ENCODE results near the gene FXYD3. TPM values are rescaled to one million over a fixed set of nuclear protein-coding genes. Genes with fewer than 3 reads are reported as not detected.

FXYD3 gene
- total RNA-seq, 4 donors from 2014 or later = 0.38 to 2.6 TPM; not detected in 2

DNA sequence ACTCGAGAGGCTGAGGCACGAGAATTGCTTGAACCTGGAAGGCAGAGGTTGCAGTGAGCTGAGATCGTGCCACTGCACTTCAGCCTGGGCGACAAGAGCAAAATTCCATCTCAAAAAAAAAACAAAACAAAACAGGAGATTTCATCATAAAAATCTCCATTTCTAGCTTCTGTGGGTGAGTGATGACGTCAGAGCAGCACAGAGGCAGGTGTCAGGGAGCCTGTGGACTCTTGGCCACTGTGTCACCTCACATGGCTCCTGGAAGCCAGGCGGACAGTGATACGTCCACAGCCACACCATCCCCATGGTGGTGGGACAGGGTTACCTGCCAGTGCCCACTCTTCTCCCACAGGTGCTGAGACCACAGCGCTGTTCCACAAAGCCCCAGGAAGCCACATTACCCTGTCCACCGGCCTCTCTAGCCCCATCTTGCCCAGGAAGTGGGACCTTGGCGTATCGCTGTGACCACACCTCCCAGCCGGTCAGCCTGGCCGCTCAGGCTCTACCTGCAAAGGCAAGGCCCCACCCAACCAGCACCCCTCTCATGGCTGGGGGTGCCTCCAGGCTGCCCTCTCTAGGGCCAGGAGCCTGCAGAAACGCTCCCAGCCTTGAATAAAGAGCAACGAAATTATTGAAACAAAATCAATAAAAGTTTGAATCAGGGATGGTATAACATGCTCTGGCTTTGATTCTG lies 2.5 kb upstream of the FXYD3 start:
- TF ChIP-seq, protein P1, sequence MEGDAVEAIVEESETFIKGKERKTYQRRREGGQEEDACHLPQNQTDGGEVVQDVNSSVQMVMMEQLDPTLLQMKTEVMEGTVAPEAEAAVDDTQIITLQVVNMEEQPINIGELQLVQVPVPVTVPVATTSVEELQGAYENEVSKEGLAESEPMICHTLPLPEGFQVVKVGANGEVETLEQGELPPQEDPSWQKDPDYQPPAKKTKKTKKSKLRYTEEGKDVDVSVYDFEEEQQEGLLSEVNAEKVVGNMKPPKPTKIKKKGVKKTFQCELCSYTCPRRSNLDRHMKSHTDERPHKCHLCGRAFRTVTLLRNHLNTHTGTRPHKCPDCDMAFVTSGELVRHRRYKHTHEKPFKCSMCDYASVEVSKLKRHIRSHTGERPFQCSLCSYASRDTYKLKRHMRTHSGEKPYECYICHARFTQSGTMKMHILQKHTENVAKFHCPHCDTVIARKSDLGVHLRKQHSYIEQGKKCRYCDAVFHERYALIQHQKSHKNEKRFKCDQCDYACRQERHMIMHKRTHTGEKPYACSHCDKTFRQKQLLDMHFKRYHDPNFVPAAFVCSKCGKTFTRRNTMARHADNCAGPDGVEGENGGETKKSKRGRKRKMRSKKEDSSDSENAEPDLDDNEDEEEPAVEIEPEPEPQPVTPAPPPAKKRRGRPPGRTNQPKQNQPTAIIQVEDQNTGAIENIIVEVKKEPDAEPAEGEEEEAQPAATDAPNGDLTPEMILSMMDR (IDR thresholded peaks at IDR 0.05) = no peak
- DNase-seq (ENCODE audit: low spot score) (no peak), ATAC-seq (ENCODE audit: low FRiP score) (no peak)

DNA sequence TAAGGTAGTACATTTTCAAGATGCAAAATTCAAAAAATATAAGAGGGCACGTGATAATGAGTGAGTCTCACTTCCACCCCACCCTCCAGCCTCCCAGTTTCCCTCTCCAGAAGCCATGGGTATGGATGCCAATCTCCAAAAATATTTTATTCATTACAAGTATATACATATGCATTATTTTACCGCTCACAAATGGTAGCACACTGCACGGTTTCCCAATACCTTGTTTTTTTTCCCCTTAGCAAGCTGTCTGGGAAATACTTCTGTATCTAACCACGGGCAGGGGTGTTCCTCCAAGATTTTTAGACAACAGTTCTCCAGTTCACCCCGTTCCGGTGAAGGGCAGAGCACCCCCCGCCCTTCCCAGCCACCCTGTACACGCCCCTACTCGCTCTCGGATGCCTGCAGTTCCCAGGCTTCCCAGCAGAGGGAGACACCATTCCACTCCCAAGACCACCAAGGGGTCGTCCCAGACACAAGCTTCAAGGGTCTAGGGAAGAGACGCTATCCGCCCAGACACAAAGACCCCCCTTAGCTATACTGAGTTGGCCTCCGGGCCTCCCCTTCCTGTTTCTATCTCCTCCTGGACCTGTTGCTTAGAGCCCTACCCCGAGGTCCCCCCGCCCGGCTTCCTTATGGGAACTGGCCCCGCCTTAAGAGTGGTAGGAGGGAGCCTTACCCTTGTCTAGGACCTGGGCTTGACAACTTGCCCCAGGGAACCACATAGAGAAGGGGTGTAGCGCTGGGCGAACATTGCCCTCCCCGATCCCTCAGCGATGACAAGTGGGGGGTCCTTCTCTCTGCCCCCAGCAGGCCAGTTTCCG lies 1.1 kb upstream of the FXYD3 start:
- TF ChIP-seq, protein P1 (IDR thresholded peaks at IDR 0.05) = peak in 1 of 3 donors; percentile 84
- ATAC-seq (ENCODE audit: low FRiP score) (peak; percentile 81), DNase-seq (ENCODE audit: low spot score) (peak; percentile 83)

GRCh38 chr19:35116072-35116801 lies 614 bp downstream of the FXYD3 start:
- TF ChIP-seq, protein P1 (IDR thresholded peaks at IDR 0.05) = no peak
- no peak for ATAC-seq (ENCODE audit: low FRiP score)
- DNase-seq (ENCODE audit: low spot score) = no peak

DNA sequence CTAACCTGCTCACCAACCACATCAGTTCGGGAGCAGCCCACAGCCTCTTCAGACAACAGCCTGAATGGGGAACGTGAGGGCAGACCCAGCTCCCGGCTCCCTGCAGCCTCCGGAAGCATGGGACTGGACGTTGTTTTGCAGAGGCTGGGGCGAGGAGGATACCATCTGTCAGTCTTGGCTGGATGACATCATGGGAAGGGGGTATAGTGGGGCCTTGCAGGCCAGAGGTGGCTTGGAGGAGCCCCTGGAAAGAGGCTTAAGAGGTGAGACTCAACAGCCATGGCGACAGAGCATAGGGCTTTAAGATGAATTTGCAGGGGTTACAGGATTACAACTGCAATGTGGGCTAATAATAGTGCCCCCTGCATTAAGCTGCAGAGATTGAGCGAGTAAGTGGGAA lies 1.5 kb downstream of the FXYD3 start:
- DNase-seq (ENCODE audit: low spot score) (no peak), ATAC-seq (ENCODE audit: low FRiP score) (no peak)
- TF ChIP-seq, protein P1 (IDR thresholded peaks at IDR 0.05) = no peak

GRCh38 chr19:35117799-35118198 lies 2.2 kb downstream of the FXYD3 start:
- TF ChIP-seq, protein P1 (IDR thresholded peaks at IDR 0.05) = no peak
- ATAC-seq (ENCODE audit: low FRiP score) (no peak), DNase-seq (ENCODE audit: low spot score) (no peak)

GRCh38 chr19:35118268-35119020 lies 2.8 kb downstream of the FXYD3 start:
- ATAC-seq (ENCODE audit: low FRiP score) (no peak), DNase-seq (ENCODE audit: low spot score) (no peak)
- TF ChIP-seq, protein P1 (IDR thresholded peaks at IDR 0.05) = no peak
